ENCODE data around the gene CEACAM6.

Gene CEACAM6

GRCh38 chr19:41792513-41793413 is 37.4 kb downstream of the CEACAM6 start:
- peak; percentile 62 for DNase-seq (ENCODE audit: low spot score)
- in situ Hi-C loops (cut with MboI; ENCODE audit: low sequenced_read_pairs, unreplicated experiment) = no loop called here
- peak; percentile 68 for TF ChIP-seq CTCF (IDR thresholded peaks at IDR 0.05; ENCODE audit: borderline replicate concordance, control extremely low read depth, extremely low read depth, insufficient read depth, missing control alignments)

DNA sequence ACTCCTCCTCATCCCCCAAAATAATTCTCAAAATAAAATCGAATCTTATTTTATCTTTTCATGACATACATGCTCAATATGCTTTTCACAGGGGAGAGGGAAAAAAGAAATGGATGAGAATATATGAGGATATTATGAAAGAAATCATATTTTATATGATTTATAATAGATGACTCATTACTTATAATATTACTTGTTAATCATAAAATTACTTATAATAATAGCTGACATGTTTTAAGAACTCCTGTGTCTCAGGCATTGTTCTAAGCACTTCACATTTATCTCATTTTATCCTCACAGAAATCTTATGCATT is 38.0 kb downstream of the CEACAM6 start:
- DNase-seq (ENCODE audit: low spot score) = no peak
- TF ChIP-seq CTCF (IDR thresholded peaks at IDR 0.05; ENCODE audit: borderline replicate concordance, control extremely low read depth, extremely low read depth, insufficient read depth, missing control alignments) = no peak
- in situ Hi-C loops (cut with MboI; ENCODE audit: low sequenced_read_pairs, unreplicated experiment) = no loop called here

GRCh38 chr19:41795031-41795461 is 39.7 kb downstream of the CEACAM6 start:
- peak; percentile 73 for TF ChIP-seq CTCF (IDR thresholded peaks at IDR 0.05; ENCODE audit: borderline replicate concordance, control extremely low read depth, extremely low read depth, insufficient read depth, missing control alignments)
- in situ Hi-C loops (cut with MboI; ENCODE audit: low sequenced_read_pairs, unreplicated experiment) = no loop called here
- DNase-seq (ENCODE audit: low spot score) = no peak

DNA sequence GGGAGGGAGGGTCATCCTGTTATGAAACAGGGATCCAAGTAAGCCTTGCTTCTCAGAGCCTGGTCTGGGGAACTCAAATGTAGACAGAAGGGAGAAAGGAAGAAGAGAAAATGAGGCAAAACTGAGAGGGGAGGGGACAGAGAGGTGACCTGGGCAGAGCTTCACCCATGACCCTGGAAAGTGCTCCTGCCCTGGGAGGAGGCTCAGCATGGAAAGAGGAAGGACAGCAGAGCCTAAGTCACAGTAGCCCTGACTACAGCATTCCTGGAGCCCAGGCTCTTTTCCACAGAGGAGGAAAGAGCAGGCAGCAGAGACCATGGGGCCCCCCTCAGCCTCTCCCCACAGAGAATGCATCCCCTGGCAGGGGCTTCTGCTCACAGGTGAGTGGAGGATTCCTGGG is 41.0 kb downstream of the CEACAM6 start, which contains the start of gene CEACAM3:
CEACAM3 (plus strand) TSS at position 226 of the 400 bp plus-strand sequence; CDS start at position 317, 91 bp downstream.
- TF ChIP-seq CTCF (IDR thresholded peaks at IDR 0.05; ENCODE audit: borderline replicate concordance, control extremely low read depth, extremely low read depth, insufficient read depth, missing control alignments) = no peak
- in situ Hi-C loops (cut with MboI; ENCODE audit: low sequenced_read_pairs, unreplicated experiment) = no loop called here
- no peak for DNase-seq (ENCODE audit: low spot score)

GRCh38 chr19:41796901-41797300 is 41.6 kb downstream of the CEACAM6 start:
- in situ Hi-C loops (cut with MboI; ENCODE audit: low sequenced_read_pairs, unreplicated experiment) = no loop called here
- TF ChIP-seq CTCF (IDR thresholded peaks at IDR 0.05; ENCODE audit: borderline replicate concordance, control extremely low read depth, extremely low read depth, insufficient read depth, missing control alignments) = no peak
- DNase-seq (ENCODE audit: low spot score) = no peak

GRCh38 chr19:41799444-41800000 is 44.2 kb downstream of the CEACAM6 start:
- DNase-seq (ENCODE audit: low spot score) = no peak
- in situ Hi-C loops (cut with MboI; ENCODE audit: low sequenced_read_pairs, unreplicated experiment) = no loop called here

More at GRCh38 chr19:41799444-41800000, 44.2 kb downstream of the CEACAM6 start:
- TF ChIP-seq CTCF (IDR thresholded peaks at IDR 0.05; ENCODE audit: borderline replicate concordance, control extremely low read depth, extremely low read depth, insufficient read depth, missing control alignments) = no peak
